A549 (cell line): ENCODE data around the gene SNTG2.

Source experiments
- BHLHE40 ChIP-seq: IDR thresholded peaks from 2 replicates; pipeline ENCODE4 v1.6.1; 2012; ENCODE audit warnings: low read depth, low read length, inconsistent platforms
- CBX2 ChIP-seq: fragments of 200-600 bp; sonication (generic); IDR thresholded peaks from 2 replicates; pipeline ENCODE4 v1.6.1; 2016; ENCODE audit warnings: low read depth, mild to moderate bottlenecking, borderline replicate concordance
- CHD4 ChIP-seq: fragments of 200-600 bp; sonication (generic); IDR thresholded peaks from 2 replicates; pipeline ENCODE4 v1.6.1; 2016; ENCODE audit warnings: antibody characterized with exemption, mild to moderate bottlenecking, borderline replicate concordance
- EP300 ChIP-seq, 2 experiments: fragments of >200 bp; sonication (Bioruptor Twin); formaldehyde crosslinking; IDR thresholded peaks; 2 replicates in 1 of 2; 3 replicates in 1 of 2; pipeline ENCODE4 v1.6.1; 2016 to 2017
- ESRRA ChIP-seq: fragments of 150-350 bp; IDR thresholded peaks from 2 replicates; pipeline ENCODE4 v1.6.1; 2014; ENCODE audit warnings: mild to moderate bottlenecking, low read length, borderline replicate concordance
- HDAC2 ChIP-seq: fragments of 200-600 bp; sonication (generic); IDR thresholded peaks from 2 replicates; pipeline ENCODE4 v1.6.1; 2016
- MAFK ChIP-seq: fragments of 450-650 bp; IDR thresholded peaks from 2 replicates; pipeline ENCODE4 v1.6.1; 2014; ENCODE audit not compliant: partially characterized antibody
- MAX ChIP-seq: IDR thresholded peaks from 2 replicates; pipeline ENCODE4 v1.6.1; 2012
- NR3C1 ChIP-seq: fragments of >200 bp; sonication (Bioruptor Twin); formaldehyde crosslinking; IDR thresholded peaks from 3 replicates; pipeline ENCODE4 v1.6.1; 2017
- PBX3 ChIP-seq: IDR thresholded peaks from 2 replicates; pipeline ENCODE4 v1.6.1; 2012
- RCOR1 ChIP-seq: fragments of 150-350 bp; IDR thresholded peaks from 2 replicates; pipeline ENCODE4 v1.6.1; 2014; ENCODE audit warnings: antibody characterized with exemption, low read length, low read depth
- ZSCAN20 ChIP-seq: fragments of 250-450 bp; sonication (Bioruptor Pico); IDR thresholded peaks from 2 replicates; pipeline ENCODE4 v1.8.0; 2022; ENCODE audit warnings: mild to moderate bottlenecking, moderate library complexity
- TF ChIP-seq, protein P1 (sequence below): fragments of >200 bp; sonication (Bioruptor Twin); formaldehyde crosslinking; IDR thresholded peaks from 3 replicates; pipeline ENCODE4 v1.5.1; 2016

DNA sequence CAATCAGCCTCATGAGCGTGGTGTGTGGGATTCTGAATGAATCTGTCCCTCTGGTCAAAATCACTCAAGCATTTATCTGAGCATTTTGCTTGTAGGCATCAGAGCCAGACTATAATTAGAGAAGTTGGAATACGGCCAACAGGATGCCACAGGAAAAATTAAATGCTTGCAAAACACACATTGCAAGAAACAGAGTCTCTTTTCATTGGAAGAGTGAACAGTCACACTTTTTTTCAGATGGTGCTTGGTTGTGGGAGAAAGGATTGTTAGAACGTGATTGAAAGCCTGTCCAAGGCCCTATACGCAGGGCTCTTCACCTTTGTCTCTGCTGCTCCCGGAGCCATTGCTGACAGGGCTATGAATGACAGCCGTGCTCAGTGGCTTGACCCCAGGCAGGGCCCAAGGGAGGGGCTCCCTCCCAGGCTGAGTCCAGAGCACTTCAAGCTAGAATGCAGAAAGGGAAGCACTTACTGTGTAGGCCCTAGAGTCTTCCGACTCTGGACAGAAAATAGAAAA is 59.8 kb downstream of the SNTG2 start:
- TF ChIP-seq PBX3 (no peak), HDAC2 (no peak), NR3C1 (no peak), CHD4 (no peak), RCOR1 (no peak), MAFK (no peak), BHLHE40 (no peak), CBX2 (no peak), ZSCAN20 (CRISPR knock-in tag) (no peak), MAX (no peak), ESRRA (no peak), EP300 (IDR thresholded peaks at IDR 0.05) (no peak)
- TF ChIP-seq, protein P1, sequence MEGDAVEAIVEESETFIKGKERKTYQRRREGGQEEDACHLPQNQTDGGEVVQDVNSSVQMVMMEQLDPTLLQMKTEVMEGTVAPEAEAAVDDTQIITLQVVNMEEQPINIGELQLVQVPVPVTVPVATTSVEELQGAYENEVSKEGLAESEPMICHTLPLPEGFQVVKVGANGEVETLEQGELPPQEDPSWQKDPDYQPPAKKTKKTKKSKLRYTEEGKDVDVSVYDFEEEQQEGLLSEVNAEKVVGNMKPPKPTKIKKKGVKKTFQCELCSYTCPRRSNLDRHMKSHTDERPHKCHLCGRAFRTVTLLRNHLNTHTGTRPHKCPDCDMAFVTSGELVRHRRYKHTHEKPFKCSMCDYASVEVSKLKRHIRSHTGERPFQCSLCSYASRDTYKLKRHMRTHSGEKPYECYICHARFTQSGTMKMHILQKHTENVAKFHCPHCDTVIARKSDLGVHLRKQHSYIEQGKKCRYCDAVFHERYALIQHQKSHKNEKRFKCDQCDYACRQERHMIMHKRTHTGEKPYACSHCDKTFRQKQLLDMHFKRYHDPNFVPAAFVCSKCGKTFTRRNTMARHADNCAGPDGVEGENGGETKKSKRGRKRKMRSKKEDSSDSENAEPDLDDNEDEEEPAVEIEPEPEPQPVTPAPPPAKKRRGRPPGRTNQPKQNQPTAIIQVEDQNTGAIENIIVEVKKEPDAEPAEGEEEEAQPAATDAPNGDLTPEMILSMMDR: no peak
